ENCODE results near the gene FLNB. TPM values are rescaled to one million over a fixed set of nuclear protein-coding genes. Genes with fewer than 3 reads are reported as not detected.

FLNB gene
- total and polyA plus RNA-seq, 2 of the 13 experiments (the other 11 are each of a cell fraction or from before 2014, with no cell fraction given), result 106 to 130 TPM

DNA sequence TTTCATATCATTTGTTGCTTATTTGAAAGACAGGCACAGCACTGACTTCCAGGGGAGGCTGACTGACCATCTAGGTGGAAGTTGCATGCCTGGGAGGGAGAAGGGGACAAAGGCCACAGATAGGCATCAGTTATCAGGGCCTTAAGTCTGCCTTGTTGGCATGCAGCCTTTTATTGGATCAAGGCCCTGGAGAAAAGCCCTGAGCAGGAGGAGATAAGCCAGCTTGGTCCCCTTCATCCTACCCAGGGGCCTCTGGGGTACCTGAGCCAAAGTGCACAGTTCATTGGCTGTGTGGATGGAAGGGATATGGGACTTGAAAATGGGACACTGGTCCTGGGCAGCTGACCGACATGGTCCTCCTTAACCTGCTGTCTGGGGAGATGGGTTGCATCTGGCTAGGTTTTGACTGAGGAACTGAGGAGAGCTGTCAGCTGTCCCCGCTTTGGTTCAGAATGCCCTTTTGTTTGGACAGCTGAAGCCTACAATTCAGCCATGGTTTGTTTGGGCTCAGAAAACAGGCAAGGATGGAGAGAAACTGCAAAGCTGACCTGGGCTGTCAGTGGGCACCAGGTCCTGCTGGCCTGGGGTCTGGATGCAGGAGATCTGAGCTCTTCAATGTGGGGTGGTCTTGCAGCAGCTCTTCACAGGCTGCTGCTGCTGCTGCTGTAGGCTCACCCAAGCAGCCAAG lies 60.0 kb downstream of the FLNB start (continued):
- TF ChIP-seq, protein P1, sequence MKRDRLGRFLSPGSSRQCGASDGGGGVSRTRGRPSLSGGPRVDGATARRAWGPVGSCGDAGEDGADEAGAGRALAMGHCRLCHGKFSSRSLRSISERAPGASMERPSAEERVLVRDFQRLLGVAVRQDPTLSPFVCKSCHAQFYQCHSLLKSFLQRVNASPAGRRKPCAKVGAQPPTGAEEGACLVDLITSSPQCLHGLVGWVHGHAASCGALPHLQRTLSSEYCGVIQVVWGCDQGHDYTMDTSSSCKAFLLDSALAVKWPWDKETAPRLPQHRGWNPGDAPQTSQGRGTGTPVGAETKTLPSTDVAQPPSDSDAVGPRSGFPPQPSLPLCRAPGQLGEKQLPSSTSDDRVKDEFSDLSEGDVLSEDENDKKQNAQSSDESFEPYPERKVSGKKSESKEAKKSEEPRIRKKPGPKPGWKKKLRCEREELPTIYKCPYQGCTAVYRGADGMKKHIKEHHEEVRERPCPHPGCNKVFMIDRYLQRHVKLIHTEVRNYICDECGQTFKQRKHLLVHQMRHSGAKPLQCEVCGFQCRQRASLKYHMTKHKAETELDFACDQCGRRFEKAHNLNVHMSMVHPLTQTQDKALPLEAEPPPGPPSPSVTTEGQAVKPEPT (CRISPR knock-in tag; IDR thresholded peaks at IDR 0.05; ENCODE audit: low read depth), result no peak
- TF ChIP-seq, protein P2, sequence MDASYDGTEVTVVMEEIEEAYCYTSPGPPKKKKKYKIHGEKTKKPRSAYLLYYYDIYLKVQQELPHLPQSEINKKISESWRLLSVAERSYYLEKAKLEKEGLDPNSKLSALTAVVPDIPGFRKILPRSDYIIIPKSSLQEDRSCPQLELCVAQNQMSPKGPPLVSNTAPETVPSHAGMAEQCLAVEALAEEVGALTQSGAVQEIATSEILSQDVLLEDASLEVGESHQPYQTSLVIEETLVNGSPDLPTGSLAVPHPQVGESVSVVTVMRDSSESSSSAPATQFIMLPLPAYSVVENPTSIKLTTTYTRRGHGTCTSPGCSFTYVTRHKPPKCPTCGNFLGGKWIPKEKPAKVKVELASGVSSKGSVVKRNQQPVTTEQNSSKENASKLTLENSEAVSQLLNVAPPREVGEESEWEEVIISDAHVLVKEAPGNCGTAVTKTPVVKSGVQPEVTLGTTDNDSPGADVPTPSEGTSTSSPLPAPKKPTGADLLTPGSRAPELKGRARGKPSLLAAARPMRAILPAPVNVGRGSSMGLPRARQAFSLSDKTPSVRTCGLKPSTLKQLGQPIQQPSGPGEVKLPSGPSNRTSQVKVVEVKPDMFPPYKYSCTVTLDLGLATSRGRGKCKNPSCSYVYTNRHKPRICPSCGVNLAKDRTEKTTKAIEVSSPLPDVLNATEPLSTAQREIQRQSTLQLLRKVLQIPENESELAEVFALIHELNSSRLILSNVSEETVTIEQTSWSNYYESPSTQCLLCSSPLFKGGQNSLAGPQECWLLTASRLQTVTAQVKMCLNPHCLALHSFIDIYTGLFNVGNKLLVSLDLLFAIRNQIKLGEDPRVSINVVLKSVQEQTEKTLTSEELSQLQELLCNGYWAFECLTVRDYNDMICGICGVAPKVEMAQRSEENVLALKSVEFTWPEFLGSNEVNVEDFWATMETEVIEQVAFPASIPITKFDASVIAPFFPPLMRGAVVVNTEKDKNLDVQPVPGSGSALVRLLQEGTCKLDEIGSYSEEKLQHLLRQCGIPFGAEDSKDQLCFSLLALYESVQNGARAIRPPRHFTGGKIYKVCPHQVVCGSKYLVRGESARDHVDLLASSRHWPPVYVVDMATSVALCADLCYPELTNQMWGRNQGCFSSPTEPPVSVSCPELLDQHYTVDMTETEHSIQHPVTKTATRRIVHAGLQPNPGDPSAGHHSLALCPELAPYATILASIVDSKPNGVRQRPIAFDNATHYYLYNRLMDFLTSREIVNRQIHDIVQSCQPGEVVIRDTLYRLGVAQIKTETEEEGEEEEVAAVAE (CRISPR knock-in tag; IDR thresholded peaks at IDR 0.05; ENCODE audit: borderline replicate concordance), result no peak
- TF ChIP-seq ZNF281 (CRISPR knock-in tag; IDR thresholded peaks at IDR 0.05; ENCODE audit: borderline replicate concordance) (no peak), AGO2 (optimal IDR thresholded peaks at IDR 0.05; ENCODE audit: low read depth, low read length) (no peak), NCOA1 (CRISPR knock-in tag; IDR thresholded peaks at IDR 0.05) (no peak), ZNF567 (CRISPR knock-in tag; IDR thresholded peaks at IDR 0.05; ENCODE audit: borderline replicate concordance) (no peak), SMC3 (IDR thresholded peaks at IDR 0.05; ENCODE audit: low read length) (no peak), KDM6A (CRISPR knock-in tag; IDR thresholded peaks at IDR 0.05; ENCODE audit: low read depth) (no peak), MATR3 (CRISPR knock-in tag; IDR thresholded peaks at IDR 0.05) (no peak), HOXD1 (CRISPR knock-in tag; IDR thresholded peaks at IDR 0.05) (no peak), ZNF160 (CRISPR knock-in tag; IDR thresholded peaks at IDR 0.05) (no peak), ZNF512 (CRISPR knock-in tag; IDR thresholded peaks at IDR 0.05) (no peak), ZNF30 (CRISPR knock-in tag; IDR thresholded peaks at IDR 0.05) (no peak), ARHGAP35 (CRISPR knock-in tag; IDR thresholded peaks at IDR 0.05; ENCODE audit: borderline replicate concordance) (no peak)
- TF ChIP-seq, protein P3, sequence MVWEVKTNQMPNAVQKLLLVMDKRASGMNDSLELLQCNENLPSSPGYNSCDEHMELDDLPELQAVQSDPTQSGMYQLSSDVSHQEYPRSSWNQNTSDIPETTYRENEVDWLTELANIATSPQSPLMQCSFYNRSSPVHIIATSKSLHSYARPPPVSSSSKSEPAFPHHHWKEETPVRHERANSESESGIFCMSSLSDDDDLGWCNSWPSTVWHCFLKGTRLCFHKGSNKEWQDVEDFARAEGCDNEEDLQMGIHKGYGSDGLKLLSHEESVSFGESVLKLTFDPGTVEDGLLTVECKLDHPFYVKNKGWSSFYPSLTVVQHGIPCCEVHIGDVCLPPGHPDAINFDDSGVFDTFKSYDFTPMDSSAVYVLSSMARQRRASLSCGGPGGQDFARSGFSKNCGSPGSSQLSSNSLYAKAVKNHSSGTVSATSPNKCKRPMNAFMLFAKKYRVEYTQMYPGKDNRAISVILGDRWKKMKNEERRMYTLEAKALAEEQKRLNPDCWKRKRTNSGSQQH (CRISPR knock-in tag; IDR thresholded peaks at IDR 0.05; ENCODE audit: low read depth), result no peak
